Measurements from ENCODE around the gene NENF.

The NENF gene

GRCh38 chr1:212482637-212483441, 50.1 kb downstream of the NENF start:
- DNase-seq, result no peak

DNA sequence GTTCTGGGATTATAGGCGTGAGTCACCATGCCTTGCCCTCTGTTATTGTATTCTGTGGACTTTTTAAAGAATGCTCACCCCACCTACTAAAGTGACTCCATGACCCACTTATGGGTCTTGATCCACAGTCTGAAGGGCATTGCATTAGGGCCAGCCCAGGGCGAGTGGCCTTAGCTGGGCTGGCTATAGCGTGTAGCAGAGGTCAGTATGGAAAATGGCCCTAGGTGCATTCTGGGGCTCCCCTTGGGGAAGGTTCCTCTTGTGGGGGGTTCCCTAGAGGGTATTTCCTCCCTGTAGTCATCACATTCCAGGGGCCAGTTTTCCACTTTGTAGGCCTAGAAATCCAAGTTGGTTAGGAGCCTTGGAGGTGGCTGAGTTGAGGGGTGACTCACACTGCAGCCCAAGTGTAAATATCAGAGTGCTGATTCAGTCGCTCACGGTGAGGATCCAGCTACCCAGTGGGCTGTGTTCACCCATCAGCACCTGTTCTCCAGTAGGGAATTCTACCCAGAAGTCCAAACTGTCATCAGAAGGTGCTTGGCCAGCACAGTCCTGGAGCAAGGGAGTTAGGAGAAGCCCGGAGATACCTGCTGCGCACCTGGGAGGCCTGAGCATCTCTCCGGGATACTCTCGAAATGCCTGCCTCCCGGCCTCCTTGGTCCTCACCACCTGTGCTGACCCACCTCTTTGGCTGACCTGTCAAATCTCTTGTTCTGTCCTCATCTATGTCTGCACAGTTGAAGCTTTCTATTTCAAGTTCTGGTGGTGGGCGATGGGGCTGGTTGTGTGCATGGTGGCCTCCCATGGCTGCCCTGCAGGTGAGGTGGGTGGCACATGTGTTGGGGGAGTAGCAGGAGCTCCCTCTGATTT, 52.2 kb downstream of the NENF start:
- DNase-seq, result peak; percentile 78

DNA sequence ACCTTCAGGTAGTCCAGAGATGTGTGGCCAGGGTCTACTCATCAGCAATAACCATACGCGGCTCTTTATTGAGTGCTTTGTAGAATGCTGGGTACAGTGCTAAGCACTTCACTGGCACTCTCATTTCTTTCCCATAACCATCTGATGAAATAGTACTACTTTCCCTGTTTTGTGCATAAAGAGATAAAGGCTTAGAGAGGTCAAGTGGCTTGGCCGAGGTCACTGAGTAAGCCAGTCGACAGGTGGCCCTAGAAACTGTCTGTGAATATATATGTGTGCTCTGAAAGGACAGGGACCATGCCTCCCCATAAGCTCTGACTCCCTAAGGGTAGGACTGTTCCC, 52.8 kb downstream of the NENF start:
- DNase-seq, result no peak

DNA sequence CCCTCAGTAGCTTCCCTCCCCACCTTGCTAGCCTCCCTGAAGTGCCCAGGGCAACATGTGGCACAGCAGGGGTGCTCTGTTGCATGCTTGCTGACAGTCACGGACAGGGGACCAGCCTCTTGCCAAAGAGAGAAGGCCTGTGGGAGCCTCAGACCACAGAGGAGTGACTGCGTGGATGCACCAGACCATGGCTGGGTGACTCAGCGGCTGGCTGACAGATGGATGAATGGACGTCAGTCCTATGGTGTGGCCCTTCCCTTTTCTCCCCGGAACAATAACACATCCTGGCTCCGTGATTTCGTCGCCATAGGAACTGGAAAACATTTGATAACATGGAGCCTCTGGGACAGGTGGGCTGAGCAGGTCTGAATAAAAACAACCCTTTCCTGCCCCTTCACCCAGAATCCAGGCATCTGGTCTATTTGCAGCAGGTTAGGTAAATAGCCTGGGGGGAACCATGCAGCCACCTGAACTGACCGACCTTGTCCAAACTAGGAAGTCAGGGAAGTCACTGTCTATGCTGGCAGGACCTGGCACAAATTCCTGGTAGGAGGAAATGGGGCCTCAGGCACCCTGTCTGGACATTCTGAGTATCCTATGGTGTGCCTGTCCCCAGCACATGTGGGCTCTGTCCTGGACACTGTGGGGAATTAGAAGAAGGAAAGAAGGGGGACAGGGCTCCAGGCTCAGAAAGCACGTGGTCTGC, 53.3 kb downstream of the NENF start:
- peak; percentile 84 for DNase-seq

DNA sequence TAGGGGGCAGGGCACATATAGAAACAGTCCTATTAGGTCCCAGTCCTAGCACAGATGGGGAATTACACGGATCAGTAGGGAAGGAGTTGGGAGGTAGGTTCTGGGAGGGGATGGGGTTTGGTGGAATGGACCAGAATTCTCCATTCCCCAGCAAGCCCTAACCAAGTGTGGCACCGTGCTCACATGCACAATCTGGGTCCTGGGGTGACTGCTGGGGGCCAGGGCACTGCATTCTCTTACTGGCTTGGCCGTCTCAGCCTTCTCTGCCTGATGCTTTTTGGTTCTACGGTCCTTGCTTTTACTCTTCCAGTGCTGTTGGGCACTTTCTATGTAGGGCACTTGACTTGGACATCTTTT, 53.9 kb downstream of the NENF start:
- DNase-seq, result no peak

DNA sequence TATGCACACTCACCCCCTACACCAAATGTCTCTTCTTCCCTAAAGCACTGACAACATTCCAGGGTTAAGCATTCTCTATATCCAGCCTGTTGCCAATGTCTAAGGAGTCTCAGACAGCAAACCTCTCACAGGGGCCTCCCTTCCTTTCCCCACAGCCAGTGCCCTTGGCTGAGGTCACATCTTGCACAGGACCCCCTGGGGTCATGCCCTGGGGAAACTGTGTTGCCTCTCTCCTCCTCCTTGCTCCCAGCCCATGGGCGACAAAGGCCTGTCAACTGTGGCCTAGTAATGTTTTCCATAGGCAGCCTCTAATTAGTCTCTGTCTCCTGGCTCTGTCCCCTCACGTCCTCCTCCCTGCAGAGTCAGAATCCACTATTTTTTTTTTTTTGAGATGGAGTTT, 54.6 kb downstream of the NENF start:
- DNase-seq, result no peak

- DNase-seq, result no peak
Measured at GRCh38 chr1:212487774-212488435, 55.2 kb downstream of the NENF start.

DNA sequence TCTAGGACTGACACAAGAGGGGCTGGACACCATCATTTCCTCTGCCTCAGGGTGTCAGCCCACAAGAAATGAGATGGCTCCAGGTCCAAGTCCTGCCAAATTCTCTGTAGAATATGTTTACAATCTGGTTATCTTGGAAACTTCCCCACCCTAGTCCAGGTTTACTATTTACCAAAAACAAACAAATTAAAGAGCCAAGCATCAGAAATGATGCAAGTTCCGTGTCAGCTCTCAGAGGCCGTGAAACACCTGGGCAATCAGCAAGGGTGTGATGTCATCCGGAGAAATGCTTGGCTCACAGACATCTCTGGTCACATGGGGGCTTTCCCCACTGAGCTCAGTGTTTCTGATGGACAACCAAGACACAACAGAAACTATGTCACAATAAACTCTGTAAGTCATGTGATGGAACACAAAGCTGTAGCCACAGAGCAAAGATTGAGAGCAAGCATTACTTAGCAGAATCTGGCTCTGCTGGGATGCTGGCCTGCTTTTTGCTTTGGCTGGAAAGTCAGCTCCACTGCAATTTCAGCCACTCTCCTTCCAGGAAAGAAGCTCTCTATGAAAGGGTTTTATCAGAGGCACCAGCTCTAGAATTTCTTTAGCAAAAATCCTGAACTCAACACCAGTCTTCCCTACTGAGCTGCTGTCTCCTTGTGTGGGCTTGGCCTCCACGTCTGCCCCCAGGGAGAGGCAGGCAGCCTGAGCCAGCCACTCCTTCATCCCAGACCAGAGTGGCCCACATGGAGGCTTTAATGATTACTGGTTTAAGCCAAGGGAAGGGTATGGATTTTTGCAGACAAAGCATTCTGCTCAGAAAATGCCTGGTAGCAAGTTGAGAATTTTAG, 55.9 kb downstream of the NENF start:
- DNase-seq, result peak; percentile 61

DNA sequence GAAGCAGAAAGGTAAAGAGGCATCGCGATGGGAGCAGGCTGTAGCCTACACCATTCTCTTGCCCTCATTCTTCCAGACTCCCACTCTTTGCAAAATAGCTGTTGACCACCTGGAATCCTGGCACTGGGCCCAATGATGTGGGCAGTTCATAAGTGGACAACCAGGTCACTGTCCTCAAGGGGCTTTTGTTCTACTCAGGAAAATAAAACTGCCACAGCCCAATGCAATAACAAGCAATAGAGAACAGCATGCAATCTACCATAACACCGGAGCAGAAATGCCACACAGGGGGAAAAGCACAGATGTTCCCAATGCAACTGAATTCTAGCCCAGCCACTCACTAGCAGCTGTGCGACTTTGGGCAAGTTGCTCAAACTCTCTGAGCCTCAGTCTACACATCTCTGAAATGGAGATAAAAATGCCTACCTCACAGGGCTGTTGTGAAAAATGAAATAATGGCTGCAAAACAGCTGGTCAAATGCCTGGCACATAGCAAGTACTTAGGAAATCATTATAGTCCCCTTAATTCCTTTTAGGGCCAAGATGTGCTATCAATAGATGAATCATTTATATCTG, 56.7 kb downstream of the NENF start:
- DNase-seq, result no peak

DNA sequence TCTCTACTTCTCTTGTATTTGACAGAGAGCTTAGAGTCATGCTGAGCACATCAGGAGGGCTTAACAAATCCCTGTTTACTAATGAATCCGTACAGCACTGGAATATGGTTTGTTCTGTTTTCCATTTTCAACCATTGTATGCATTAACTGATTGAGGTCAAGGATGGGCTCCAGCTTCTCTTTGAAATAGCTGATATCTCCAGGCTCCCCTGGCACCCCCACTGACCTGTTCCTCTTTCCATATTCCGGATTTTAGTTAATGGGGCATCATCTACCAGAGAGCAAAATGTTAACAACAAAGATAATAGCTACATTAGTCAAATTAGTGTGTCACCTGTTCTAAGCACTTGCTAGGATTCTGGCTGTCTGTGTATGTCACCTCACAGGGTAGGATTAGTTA, 57.6 kb downstream of the NENF start:
- no peak for DNase-seq

DNA sequence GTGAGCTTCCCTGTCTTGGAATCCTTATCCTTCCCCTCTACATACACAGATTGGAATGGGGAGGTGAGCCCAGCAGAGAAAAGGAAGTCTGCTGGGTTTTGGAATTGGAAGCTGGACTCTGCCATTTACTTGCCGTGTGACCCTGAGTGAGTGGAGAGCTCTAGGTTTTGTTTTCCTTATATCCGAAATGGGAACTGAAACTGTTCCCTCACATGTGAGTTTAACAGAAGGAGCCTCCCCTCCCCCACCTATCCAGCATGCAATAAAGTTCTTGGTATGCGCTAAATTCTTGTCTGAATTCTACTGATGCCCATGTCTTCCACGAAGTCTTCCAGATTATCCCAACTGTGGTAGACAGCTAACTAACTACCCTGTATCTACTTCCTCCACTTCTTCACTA, 58.7 kb downstream of the NENF start:
- DNase-seq, result no peak
